Measurements from ENCODE around the gene HSF2.
"Not testable (repeated sequence)": the region's sequence is repeated elsewhere in the genome, so short reads cannot be mapped to it uniquely, and the experiment has no call there.

HSF2 gene

DNA sequence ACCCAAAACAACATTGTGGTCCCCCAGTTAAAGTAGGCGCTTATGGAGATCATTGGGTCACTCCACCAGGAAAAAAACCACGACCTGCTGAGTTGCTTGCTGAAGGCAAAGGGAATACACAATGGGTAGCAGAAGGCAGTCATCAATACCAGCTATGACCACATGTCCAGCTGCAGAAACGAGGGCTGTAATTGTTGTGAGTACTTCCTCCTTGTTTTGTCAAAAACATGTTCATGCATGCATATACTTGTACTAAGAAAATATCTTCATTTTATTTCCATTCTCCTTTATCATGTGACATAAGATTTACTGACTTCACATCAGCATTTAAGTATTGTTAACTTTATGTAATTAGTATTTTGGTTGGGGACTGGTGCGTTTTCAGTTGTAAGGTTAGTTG, 55.2 kb downstream of the HSF2 start:
- DNase-seq (ENCODE audit: low read depth in 2 of 2): no peak

DNA sequence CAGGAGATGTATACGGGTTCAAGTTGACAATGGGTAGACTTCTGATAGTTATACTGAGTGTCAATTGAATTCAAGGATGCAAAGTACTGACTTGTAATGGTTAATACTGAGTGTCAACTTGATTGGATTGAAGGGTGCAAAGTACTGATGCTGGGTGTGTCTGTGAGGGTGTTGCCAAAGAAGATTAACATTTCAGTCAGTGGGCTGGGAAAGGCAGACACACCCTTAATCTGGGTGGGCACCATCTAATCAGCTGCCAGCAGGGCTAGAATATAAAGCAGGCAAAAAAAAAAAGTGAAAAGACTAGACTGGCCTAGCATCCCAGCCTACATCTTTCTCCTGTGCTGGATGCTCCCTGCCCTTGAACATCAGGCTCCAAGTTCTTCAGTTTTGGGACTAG, 55.7 kb downstream of the HSF2 start:
- not testable (repeated sequence) for DNase-seq (ENCODE audit: low read depth in 2 of 2)

DNA sequence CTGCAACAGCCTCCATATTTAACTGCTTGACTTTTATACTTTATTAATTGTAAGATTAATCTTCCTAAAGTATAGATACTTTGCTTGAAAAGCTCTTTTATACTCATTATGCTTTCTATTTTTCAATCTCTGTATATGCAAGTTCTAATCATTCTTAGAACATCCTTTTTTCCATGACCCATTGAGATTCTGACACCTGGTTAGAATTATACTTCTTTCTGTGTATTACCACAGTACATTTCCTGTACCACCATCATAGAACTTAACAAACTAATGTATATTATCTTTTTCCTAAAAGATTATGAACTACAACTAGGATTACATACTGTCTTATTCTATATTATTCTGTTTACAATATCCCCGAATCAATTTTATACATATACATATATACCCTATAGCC, 58.6 kb downstream of the HSF2 start:
- DNase-seq (ENCODE audit: low read depth in 2 of 2): no peak

DNA sequence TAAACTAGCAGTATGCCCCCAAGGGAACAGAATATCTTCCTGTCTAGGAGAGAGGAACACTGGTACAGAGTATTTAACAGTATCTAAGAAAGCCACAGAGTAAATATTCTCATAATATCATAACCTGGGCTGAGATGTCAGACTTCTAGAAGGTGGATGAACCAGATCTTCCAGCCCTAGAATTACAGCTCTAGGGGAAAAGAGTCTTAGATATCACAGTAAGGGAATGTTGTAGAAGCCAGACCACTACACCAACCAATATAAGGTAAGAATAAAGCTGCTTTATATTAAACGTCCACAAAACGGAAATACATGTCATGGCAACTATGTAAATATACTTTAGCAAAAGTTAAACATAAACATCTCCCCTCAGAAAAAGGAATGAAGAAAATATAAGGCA, 59.8 kb downstream of the HSF2 start:
- no peak for DNase-seq (ENCODE audit: low read depth in 2 of 2)

DNA sequence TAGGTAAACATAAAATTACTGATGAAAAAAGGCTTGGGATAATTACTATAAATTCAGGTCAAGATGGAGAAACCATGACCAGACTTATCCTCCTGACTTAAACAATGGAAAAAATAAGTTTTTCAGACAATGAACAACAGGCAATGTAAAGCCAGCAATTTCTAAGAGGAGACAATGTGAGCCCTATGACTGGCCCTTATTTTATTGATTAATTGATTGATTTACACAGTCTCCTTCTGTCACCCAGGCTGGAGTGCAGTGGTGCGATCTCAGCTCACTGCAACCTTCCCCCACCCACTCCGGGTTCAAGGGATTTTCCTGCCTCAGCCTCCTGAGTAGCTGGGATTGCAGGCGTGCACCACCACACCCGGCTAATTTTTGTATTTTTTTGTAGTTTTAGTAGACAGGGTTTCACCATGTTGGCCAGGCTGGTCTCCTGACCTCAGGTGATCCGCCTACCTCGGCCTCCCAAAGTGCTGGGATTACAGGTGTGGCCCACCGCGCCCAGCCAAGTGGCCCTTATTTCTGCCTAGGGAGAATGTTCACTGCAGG, 60.5 kb downstream of the HSF2 start:
- not testable (repeated sequence) for DNase-seq (ENCODE audit: low read depth in 2 of 2)

DNA sequence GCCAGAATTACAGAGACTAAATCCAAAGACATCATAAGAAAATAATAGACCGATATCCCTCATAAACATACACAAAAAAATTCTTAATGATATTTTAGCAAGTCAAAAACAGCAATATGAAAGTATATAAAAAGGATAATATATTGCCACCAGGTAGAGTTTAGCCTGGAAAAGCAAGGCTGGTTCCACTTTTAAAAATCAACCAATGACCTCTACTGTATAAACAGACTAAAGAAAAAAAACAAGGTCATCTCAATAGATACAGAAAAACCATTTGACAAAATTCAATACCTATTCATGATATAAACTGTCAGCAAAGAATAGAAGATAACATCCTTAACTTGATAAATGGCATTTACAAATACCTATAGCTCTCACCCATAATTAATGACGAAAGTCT, 62.4 kb downstream of the HSF2 start:
- no peak for DNase-seq (ENCODE audit: low read depth in 2 of 2)

DNA sequence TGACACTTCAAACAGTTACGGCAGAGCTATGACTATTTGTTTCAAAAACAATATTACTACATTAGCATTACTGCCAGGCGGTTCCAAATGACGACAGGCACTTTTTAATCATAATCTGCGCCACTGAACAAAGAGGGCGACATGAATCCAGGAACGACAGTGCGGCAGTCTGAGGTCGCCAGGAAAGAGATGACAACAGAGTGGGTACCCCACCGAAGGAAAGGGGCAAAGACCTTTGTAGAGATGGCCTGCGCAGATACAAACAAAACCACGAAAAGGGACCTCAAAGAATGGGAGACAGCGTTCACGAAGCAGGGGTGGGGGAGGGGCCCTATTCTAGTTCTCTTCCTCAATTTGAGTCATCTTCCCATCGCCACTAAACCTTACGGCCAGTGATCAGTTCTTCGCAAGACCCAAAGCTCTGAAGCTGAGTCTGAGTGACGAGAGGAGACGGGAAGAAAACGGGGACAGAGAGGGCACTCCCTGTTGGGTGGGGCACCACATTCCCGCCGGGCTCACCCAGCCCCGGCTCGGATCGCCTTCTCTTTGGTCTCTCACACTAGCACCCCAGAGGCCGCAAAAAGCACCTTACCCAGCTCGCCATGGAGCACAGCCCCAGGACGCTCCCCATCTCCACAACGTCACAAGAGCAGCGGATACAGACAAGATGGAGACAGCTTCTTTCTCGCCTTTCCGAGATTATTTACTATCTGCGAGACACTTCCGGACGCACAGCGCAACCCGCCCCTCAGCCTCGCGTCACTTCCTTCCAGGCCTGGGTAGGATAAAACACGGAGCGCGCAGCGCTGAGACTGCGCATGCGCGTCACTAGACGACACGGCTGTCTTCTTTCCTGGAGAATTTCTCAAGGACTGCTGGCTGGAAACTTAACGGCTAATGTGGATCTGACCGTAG, 71.9 kb downstream of the HSF2 start, which contains the start of gene SERINC1:
TSS of gene SERINC1 (minus strand) at position 701 of the 915 bp plus-strand sequence. CDS start at position 631, 70 bp downstream.
- peak; percentile 83 to 87 for DNase-seq (ENCODE audit: low read depth in 2 of 2)

DNA sequence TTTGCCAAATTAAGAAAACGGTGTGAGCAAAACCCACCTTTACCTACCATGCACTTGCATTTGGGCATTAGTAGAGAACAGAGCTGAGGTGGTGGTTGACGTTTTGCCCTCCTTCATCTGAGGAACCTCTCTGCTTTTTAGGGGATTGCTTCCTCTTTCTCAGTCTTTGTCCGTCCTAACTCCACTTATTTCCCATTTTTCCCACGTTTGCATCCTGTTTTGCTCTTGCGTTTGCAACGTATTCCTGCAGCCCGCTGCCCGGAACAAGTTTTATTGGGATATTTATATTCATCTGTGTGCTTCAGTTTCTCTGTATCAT, 72.5 kb downstream of the HSF2 start:
- DNase-seq (ENCODE audit: low read depth in 2 of 2): no peak

DNA sequence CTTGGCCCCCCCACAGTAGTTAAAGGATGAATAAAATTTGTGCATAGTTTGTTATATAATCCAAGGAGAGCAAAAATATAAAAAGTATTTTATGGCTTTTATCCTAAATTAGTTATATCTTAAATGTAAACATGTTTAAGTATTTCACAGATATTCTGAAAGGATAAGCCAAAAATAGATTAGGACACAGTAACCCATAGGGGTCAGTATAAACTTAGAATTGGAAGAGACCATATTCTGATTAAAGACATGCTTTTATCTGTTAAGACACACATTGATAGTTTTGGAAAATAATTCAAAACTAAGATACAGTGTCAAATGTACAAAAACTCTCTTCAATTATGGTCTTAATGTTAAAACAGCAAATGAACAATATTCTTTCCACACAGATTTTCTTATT, 76.7 kb downstream of the HSF2 start:
- DNase-seq (ENCODE audit: low read depth in 2 of 2): no peak

DNA sequence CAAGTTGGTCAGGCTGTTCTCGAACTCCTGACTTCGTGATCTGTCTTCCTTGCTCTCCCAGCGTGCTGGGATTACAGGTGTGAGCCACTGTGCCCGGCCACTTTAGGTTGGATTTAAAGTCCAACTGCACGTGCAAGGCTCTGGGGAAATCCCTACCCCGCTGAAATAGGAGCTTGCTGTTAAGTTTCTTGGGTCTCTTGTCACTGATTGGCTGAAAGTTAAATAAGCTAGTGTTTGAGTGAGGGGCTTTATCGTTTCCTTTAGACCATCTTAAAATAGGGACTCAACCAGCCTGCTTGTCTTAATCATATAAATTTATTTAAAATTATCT, 83.3 kb downstream of the HSF2 start:
- no peak for DNase-seq (ENCODE audit: low read depth in 2 of 2)
